ENCODE measurements around the gene SPECC1.
A peak's percentile ranks its signal among the peaks of the same experiment; 100 is the strongest.
"Not testable (repeated sequence)": the region's sequence is repeated elsewhere in the genome, so short reads cannot be mapped to it uniquely, and the experiment has no call there.

Gene SPECC1

GRCh38 chr17:20216154-20216815 lies 207.1 kb downstream of the SPECC1 start:
- peaks cover 24% of the 10 kb centered on the region for H3K4me1 ChIP-seq (ENCODE audit: insufficient read depth, low read length)
- WGBS, result 63% methylated on average over 5 of the region's 6 CpGs
- H3K9me3 ChIP-seq (ENCODE audit: insufficient read depth, low read depth, low read length), result 0 out of 2 replicates have a peak, but pooled peaks cover 2% of the 10 kb centered on the region
- no peaks in the 10 kb centered on the region for H3K27me3 ChIP-seq (ENCODE audit: insufficient read depth, low read length)
- no peak overlapping the region for H3K9ac ChIP-seq (ENCODE audit: low read depth, low read length)
- H3K27ac ChIP-seq (ENCODE audit: low read depth, low read length), result peak overlapping the region; percentile 21; the same call in 1 of the 2 replicates
- H3K4me3 ChIP-seq (ENCODE audit: low read length), result no peak overlapping the region
- H3K36me3 ChIP-seq (ENCODE audit: insufficient read depth, low read length), result peaks cover 8% of the 10 kb centered on the region

GRCh38 chr17:20216853-20217252 lies 207.7 kb downstream of the SPECC1 start:
- WGBS, result 54% methylated on average over 3 of the region's 3 CpGs
- peaks cover 4% of the 10 kb centered on the region for H3K36me3 ChIP-seq (ENCODE audit: insufficient read depth, low read length)
- H3K9me3 ChIP-seq (ENCODE audit: insufficient read depth, low read depth, low read length), result 0 out of 2 replicates have a peak, but pooled peaks cover 1% of the 10 kb centered on the region
- peak overlapping the region; percentile 21; the same call in 1 of the 2 replicates for H3K27ac ChIP-seq (ENCODE audit: low read depth, low read length)
- H3K9ac ChIP-seq (ENCODE audit: low read depth, low read length), result no peak overlapping the region
- H3K4me3 ChIP-seq (ENCODE audit: low read length), result no peak overlapping the region
- peaks cover 24% of the 10 kb centered on the region for H3K4me1 ChIP-seq (ENCODE audit: insufficient read depth, low read length)
- H3K27me3 ChIP-seq (ENCODE audit: insufficient read depth, low read length), result no peaks in the 10 kb centered on the region

- Histone ChIP-seq H3K4me3 (ENCODE audit: low read length) (no peak overlapping the region), H3K9ac (ENCODE audit: low read depth, low read length) (no peak overlapping the region), H3K9me3 (ENCODE audit: insufficient read depth, low read depth, low read length) (no peaks in the 10 kb centered on the region), H3K27ac (ENCODE audit: low read depth, low read length) (no peak overlapping the region), H3K27me3 (ENCODE audit: insufficient read depth, low read length) (no peaks in the 10 kb centered on the region), H3K36me3 (ENCODE audit: insufficient read depth, low read length) (no peaks in the 10 kb centered on the region), H3K4me1 (ENCODE audit: insufficient read depth, low read length) (peaks cover 29% of the 10 kb centered on the region)
- WGBS, result 94% methylated on average over 4 of the region's 4 CpGs
Measured at GRCh38 chr17:20217677-20218076, 208.5 kb downstream of the SPECC1 start.

- H3K9me3 ChIP-seq (ENCODE audit: insufficient read depth, low read depth, low read length), result no peaks in the 10 kb centered on the region
- no peak overlapping the region for H3K4me3 ChIP-seq (ENCODE audit: low read length)
- H3K27me3 ChIP-seq (ENCODE audit: insufficient read depth, low read length), result no peaks in the 10 kb centered on the region
- no peak overlapping the region for H3K9ac ChIP-seq (ENCODE audit: low read depth, low read length)
- 82% methylated on average over 2 of the region's 3 CpGs for WGBS
- H3K4me1 ChIP-seq (ENCODE audit: insufficient read depth, low read length), result peaks cover 33% of the 10 kb centered on the region
- no peaks in the 10 kb centered on the region for H3K36me3 ChIP-seq (ENCODE audit: insufficient read depth, low read length)
- no peak overlapping the region for H3K27ac ChIP-seq (ENCODE audit: low read depth, low read length)
Measured at GRCh38 chr17:20218272-20218671, 209.1 kb downstream of the SPECC1 start.

- H3K4me3 ChIP-seq (ENCODE audit: low read length), result no peak overlapping the region
- WGBS, result 94% methylated on average over 3 of the region's 3 CpGs
- H3K27me3 ChIP-seq (ENCODE audit: insufficient read depth, low read length), result no peaks in the 10 kb centered on the region
- H3K9me3 ChIP-seq (ENCODE audit: insufficient read depth, low read depth, low read length), result no peaks in the 10 kb centered on the region
- H3K36me3 ChIP-seq (ENCODE audit: insufficient read depth, low read length), result peaks cover 16% of the 10 kb centered on the region
- no peak overlapping the region for H3K9ac ChIP-seq (ENCODE audit: low read depth, low read length)
- H3K4me1 ChIP-seq (ENCODE audit: insufficient read depth, low read length), result peaks cover 25% of the 10 kb centered on the region
- no peak overlapping the region for H3K27ac ChIP-seq (ENCODE audit: low read depth, low read length)
Measured at GRCh38 chr17:20223808-20224328, 214.7 kb downstream of the SPECC1 start.

GRCh38 chr17:20224379-20224778 lies 215.2 kb downstream of the SPECC1 start:
- WGBS, result 59% methylated on average over 3 of the region's 3 CpGs
- Histone ChIP-seq H3K9ac (ENCODE audit: low read depth, low read length) (no peak overlapping the region), H3K27me3 (ENCODE audit: insufficient read depth, low read length) (no peaks in the 10 kb centered on the region), H3K27ac (ENCODE audit: low read depth, low read length) (no peak overlapping the region), H3K9me3 (ENCODE audit: insufficient read depth, low read depth, low read length) (no peaks in the 10 kb centered on the region), H3K4me3 (ENCODE audit: low read length) (no peak overlapping the region), H3K36me3 (ENCODE audit: insufficient read depth, low read length) (peaks cover 21% of the 10 kb centered on the region), H3K4me1 (ENCODE audit: insufficient read depth, low read length) (peaks cover 25% of the 10 kb centered on the region)

GRCh38 chr17:20225162-20226115 lies 216.3 kb downstream of the SPECC1 start:
- H3K4me1 ChIP-seq (ENCODE audit: insufficient read depth, low read length), result peaks cover 28% of the 10 kb centered on the region
- H3K36me3 ChIP-seq (ENCODE audit: insufficient read depth, low read length), result peaks cover 32% of the 10 kb centered on the region
- no peaks in the 10 kb centered on the region for H3K9me3 ChIP-seq (ENCODE audit: insufficient read depth, low read depth, low read length)
- H3K27ac ChIP-seq (ENCODE audit: low read depth, low read length), result peak overlapping the region; percentile 26; the same call in 1 of the 2 replicates
- H3K4me3 ChIP-seq (ENCODE audit: low read length), result no peak overlapping the region
- WGBS, result 86% methylated on average over 6 of the region's 7 CpGs
- no peaks in the 10 kb centered on the region for H3K27me3 ChIP-seq (ENCODE audit: insufficient read depth, low read length)
- H3K9ac ChIP-seq (ENCODE audit: low read depth, low read length), result no peak overlapping the region

- H3K36me3 ChIP-seq (ENCODE audit: insufficient read depth, low read length), result peaks cover 42% of the 10 kb centered on the region
- no peaks in the 10 kb centered on the region for H3K9me3 ChIP-seq (ENCODE audit: insufficient read depth, low read depth, low read length)
- WGBS, result 45% methylated on average over 8 of the region's 8 CpGs
- H3K4me3 ChIP-seq (ENCODE audit: low read length), result no peak overlapping the region
- no peak overlapping the region for H3K27ac ChIP-seq (ENCODE audit: low read depth, low read length)
- no peaks in the 10 kb centered on the region for H3K27me3 ChIP-seq (ENCODE audit: insufficient read depth, low read length)
- no peak overlapping the region for H3K9ac ChIP-seq (ENCODE audit: low read depth, low read length)
- H3K4me1 ChIP-seq (ENCODE audit: insufficient read depth, low read length), result peaks cover 33% of the 10 kb centered on the region
Measured at GRCh38 chr17:20226814-20227482, 217.8 kb downstream of the SPECC1 start.

GRCh38 chr17:20227720-20228370 lies 218.7 kb downstream of the SPECC1 start:
- H3K9ac ChIP-seq (ENCODE audit: low read depth, low read length); H3K27me3 ChIP-seq (ENCODE audit: insufficient read depth, low read length); H3K27ac ChIP-seq (ENCODE audit: low read depth, low read length); H3K4me3 ChIP-seq (ENCODE audit: low read length); H3K9me3 ChIP-seq (ENCODE audit: insufficient read depth, low read depth, low read length): not testable (repeated sequence)
- H3K36me3 ChIP-seq (ENCODE audit: insufficient read depth, low read length), result peaks cover 51% of the 10 kb centered on the region
- WGBS, result 92% methylated on average over 10 of the region's 11 CpGs
- H3K4me1 ChIP-seq (ENCODE audit: insufficient read depth, low read length), result peaks cover 25% of the 10 kb centered on the region

GRCh38 chr17:20228410-20228809 lies 219.3 kb downstream of the SPECC1 start:
- Histone ChIP-seq H3K4me1 (ENCODE audit: insufficient read depth, low read length) (peaks cover 23% of the 10 kb centered on the region), H3K27me3 (ENCODE audit: insufficient read depth, low read length) (no peaks in the 10 kb centered on the region), H3K9ac (ENCODE audit: low read depth, low read length) (no peak overlapping the region), H3K36me3 (ENCODE audit: insufficient read depth, low read length) (peaks cover 57% of the 10 kb centered on the region), H3K9me3 (ENCODE audit: insufficient read depth, low read depth, low read length) (no peaks in the 10 kb centered on the region), H3K27ac (ENCODE audit: low read depth, low read length) (no peak overlapping the region), H3K4me3 (ENCODE audit: low read length) (no peak overlapping the region)
- 100% methylated on average over 1 of the region's 1 CpG for WGBS

Measured in HUES64 (cell line).